Ureter (tissue), 1 donor: ENCODE data around the gene GBF1. TPM values are rescaled to one million over a fixed set of nuclear protein-coding genes. Genes with fewer than 3 reads are reported as not detected.

Experiments
- DNase-seq: peaks from one replicate; pipeline ENCODE4 v3.0.0-alpha.2; 2020; ENCODE audit warnings: low spot score
- total RNA-seq: library from RNA; stranded (reverse); gene quantifications from one replicate; pipeline ENCODE4 v1.2.4, GENCODE V29; 2023
- donor health status: DM: yes; HTN: yes; CAD: no.

GBF1 gene
- total RNA-seq, 1 donor from 2014 or later = 64.4 TPM

DNA sequence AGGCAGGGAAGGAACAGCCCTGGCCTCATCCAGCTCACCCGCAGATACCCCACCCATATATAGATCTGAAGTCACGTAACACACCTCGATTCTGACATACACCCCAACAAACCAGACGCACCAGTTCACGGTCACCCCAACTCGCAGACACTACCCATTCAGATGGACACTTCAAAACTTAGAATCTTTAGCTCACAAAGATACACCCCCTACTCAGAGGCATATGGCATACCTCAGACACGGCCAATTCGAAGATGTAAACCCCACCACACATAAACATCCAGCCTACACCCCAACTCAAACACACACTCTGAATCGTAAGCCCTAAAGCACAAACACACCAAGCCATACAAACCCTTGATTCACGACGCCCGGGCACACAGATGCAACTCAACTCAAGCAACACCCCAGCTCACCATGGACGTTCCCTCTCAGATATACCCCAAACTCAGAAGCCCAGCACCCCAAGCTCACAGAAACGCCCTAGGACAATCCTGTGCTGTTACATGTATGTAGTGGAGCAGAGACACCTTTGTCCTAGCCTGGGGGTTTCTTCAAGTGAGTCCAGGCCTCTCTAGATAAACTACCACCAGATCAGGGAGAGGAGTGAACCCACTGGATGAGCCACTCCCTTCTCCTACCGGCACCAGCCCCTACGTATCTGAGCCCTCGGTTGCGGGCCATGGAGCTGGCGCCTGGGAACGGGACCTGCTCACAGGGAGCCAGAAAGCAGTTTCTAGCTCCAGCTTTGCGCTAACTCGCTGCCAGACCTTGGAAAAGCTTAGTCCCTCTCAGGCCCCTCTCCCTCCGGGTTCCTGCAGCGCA lies 164.5 kb downstream of the GBF1 start:
- DNase-seq = no peak

DNA sequence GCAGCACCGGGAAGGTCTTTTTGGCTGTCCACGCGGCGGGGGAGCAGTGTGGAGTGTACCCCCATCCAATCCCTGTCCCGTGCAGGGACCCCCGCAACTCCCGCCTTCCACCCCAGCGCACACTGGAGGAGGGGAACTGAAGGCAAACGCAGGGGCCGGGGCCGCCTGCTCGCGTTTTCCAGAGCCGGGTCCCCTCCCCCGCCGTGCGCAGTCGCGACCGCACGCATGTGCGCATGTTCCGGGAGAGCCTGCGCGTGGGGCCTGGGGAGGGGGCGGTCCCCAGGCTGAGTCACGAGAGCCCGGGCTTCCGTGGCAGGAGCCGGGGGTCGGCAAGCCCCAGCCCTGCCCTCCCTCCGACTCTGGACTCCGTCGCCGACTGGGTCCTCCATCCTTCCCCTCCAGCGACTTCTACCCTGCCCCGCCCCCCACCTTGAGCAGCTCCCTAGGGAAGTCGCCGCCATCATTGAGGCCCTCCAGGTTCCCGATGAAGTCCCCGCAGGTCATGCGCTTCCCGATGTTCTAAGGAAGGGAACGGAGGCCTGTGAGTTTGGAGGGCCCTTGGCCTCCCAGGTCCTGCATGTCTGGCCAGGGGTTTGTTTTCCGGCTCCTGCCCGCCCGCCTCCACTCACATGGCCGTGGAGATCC lies 165.2 kb downstream of the GBF1 start:
- DNase-seq = no peak

DNA sequence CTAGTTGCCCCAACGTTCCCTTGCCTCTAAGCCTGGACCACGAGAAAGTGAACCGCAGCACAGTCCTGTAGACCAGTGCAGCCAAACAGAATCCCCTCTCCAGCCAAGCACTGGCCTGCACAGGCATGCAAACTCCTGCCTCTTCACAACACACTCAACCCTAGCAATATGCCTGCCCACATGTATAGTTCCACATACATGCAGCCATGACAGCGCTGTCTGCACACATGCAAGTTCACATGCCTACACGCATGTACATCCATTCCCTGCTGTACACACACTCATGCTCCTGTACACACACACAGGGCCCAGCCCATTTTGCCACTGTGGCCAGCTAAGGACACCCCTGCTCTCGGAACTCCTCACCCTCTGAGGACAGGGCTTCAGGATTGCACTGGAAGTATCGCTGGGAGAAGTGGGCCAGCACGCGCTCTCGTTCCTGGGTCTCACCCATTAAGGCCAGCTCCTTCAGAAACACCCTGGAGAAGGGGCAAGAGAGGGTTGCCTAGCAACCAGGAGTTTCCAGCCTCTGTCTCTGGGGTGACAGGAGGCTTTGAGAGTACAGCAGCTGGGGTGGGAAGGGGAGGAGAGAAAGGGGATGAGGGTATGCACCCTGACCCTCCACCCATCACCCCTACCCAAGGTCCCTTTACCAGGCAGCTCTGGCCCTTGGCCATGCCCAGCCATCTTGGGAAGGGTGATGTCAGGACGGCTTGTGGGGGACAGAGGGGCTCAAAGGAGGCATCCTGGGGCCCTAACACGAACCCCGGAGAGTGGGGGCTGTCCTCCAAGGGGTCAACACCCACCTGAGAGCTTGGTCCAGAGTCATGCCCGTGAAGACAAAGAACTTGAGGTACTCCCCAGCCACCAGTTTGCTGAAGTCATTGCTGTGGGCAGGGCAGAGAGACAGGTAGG lies 166.3 kb downstream of the GBF1 start:
- DNase-seq = no peak

DNA sequence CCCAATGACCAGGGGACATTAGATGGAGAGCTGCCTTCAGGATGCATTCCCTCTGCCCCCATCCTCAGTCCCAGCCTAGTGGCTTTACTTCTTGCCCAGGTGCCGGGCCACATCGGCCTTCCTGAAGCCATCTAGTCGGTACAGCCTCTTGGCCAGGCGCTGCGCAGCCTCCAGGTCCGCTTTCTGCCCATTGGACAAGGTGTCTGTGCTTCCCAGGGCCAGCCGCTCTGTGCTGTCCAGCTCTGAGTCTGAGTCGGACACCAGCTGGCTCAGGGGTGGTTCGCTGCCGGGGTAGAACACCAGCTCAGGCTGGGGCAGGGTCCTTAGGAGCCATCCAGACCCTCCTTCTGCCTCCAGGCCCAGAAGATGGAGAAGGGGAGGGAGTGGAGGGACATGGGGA lies 167.0 kb downstream of the GBF1 start:
- DNase-seq = no peak

DNA sequence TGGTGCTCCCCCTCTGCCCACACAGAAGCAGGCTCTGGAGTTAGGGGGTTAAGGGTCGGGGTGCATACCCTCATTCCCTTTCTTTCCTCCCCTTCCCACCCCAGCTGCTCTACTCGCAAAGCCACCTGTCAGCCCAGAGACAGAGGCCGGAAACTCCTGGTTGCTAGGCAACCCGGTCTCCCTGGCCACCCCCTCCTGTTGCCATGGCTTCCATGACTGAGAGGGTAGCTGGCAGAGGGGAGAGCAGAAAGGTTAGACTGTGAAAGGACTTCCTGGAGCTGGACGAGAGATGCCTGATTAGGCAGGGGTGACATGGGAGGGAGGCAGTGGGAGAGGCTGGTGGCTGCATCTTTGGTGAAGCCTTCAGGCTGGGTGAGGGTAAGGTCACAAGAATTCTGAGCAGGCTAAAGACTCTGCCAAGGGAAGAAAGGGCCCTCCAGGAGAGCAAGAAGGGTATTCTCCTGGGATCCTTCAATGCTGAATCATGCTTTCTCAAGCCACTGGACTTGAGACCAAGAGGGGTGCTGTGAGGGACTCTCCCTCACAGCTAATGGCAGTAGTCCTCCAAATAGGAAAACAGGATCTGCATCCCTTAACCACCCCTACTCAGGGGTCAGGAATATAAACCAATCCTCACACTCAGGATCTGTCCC lies 167.8 kb downstream of the GBF1 start:
- DNase-seq = no peak

DNA sequence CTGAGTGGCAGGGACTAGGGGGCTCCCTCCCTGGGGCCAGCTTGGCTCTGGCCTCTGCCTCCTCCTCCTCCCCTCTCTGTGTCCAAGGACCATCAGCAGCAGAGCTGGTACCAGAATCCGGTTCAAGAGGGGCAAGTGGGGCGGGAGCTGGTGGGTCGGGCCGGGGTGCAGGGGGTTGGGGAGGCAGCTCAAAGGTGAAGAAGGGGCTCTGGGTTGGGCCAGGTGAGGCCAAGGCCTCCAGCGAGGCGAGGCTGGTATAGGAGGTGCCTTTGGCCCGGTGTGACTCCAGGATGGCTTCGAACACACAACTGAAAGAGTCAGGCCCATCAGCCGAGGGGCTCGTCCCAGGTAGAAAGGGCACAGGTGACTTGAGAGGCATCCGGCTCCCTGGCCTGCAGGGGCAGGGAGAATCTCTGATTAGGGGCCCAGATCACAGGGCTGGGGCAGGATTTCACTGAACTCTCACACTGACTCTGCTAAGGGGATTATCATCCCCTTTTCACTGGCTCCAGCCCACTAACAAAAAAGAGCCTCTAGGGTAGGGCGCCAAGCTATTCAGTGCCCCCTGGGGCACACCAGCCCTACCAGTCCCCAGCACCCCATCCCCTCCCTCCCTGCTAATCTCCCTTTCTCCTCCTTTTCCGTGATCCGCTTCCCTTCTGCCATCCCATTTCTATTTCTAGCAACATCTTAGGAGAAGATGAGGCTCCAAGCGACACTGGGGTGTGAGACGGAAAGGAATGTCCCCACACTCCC lies 168.7 kb downstream of the GBF1 start:
- DNase-seq = no peak

DNA sequence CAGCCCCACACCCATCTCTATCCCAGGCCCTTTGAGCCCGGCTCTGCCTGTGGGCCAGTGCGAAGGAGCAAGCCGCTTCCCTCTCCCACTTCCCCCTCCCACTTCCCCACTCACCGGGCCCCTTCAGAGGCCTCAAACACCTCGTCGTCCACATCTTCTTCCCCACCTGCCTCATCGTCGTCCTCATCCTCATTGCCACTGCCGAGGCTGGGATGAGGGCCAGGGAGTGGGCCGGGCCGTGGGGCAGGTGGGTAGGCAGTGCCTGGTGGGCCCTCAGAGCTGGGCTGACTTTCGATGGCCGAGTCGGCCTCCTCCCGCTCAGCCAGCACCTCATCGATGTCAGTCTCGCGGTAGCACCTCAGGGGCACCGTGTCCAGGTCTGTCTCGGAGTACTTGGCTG lies 169.4 kb downstream of the GBF1 start:
- no peak for DNase-seq

DNA sequence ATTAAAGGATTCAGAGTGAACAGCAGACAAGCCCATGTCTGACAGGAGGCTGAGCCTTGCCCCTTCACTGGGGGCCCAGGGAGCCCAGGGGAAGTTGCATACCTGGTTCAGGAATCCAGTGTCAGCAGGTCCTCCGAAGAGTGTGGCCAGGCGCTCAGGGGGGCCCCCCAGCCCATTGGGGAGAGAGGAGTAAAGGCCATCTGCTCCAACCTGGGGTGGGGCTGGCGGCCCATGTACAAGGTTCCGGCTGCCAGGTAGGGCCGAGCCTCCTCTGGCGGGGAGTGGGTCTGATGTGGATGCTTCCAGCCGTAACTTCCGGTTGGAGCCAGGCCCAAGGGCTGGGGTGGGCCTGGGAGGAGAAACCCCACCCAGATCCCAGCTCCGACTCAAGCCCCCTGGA lies 171.0 kb downstream of the GBF1 start:
- DNase-seq = no peak

DNA sequence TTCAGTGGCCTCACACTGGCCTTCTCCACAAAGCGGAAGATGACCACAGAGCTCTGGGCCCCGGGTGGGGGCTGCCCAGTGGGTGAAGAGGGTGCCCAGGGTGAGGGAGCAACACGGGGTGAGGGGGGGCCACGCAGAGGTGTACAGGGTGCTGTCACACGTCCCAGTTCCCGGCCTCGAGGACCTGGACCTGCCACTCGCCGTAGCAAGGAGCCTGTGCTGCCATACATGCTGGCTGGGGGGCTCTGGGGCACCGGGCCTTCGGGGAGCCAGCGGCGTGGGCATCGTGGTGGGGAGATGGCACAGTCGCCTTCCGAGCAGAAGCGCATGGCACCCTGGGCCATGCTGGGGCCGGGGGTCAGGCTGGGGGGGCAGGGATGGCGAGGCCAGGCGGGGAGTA lies 171.4 kb downstream of the GBF1 start:
- no peak for DNase-seq

DNA sequence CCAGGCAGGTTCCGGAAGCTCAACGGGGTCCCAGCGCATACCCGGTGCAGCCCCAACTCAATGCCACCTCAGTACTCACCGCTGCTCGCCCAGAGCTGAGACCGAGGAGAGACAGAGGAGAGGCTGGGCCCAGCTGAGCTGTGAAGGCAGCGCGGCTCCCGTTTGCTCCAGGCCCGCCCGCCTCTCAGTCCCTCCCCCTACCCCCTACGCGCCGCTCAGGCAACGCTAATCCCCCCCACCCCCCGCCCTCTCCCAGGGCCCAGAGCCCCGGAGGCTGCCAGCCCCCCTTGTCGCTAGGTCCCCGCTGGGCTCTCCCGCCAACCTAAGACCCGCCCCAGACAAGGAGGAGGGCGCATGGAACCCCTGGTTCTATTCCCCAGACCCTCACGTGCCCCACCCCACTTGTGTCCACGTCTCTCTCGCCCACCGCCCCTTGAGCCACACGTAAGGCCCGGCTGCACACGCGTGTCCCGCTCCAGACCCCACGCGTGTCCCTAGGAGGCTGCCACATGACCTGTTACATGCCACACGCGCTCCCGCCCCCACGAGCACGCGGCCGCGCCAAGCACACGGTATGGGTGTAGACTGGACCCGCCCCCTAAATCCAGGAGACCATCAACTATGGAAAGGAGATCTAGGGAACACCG lies 173.4 kb downstream of the GBF1 start, which contains the start of gene PSD:
TSS of gene PSD (minus strand) at position 164 of the 647 bp plus-strand sequence. CDS start 1,747 bp downstream, outside the sequence.
- no peak for DNase-seq

DNA sequence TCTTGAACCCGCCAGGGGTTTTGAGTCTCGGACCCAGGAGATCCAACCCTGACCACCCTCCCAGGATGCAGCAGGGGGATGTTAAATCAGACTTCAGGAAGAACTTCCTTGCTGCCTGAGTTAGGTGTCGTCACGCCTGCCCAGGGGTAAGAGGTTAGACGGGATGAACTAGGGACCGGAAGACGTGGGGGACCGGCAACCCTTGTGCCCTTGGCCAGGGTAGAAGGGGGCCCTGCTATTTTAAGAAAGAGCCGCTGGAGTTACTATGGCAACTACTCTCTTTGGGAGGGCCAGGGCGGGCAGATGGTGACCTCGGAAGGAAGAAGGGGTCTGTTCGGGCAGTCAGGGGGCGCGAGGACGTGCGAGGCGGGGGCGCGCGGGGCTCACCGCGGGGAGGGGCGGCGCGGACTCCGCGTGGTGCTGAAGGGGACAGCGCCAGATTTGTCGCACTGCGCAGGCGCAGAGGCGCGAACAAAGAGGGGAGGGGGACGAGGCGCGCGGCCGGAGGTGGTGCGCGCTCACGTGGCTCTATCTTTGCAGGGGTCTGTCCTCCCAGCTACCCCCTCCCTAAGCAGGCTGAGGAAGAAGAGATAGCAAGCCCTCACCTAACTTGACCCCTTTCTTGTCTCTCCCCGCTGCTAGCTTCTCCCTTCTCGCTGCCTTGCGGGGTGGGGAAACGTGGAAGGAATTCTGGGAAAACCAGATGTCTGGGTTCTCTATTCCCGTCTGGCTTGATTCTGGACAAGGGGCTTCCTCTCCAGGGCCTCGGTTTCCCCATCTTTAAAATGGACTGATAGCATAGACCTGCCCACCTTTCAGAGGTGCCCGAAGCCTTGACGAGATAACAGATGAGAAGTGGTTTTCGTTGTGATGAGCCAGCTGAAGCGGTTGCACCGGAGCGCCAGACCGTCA lies 174.2 kb downstream of the GBF1 start:
- no peak for DNase-seq

DNA sequence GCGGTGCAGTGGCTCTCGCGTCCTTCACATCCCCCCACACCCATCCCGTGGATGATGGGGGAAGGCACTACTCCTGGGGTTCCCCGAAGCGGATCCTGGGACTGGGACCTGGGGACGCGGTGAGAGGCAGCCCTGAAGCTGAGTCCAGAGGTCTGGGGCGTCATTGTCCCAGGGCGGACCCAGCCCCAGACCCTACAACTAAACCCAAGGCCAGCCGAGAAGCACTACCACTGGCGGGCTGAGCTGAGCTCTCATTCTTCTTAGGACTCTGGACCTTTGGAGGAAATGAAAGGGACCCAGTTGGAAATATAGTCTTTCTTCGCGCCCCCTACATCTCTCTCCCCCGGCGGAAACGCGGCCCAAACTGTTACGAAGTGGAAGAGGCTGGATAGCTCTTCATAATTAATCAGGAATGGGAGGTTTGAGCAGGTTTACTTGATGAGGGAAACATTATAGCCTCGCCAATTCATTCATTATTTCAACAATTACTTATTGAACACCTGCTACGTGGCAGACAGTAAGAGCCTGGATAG lies 174.9 kb downstream of the GBF1 start:
- DNase-seq = no peak

DNA sequence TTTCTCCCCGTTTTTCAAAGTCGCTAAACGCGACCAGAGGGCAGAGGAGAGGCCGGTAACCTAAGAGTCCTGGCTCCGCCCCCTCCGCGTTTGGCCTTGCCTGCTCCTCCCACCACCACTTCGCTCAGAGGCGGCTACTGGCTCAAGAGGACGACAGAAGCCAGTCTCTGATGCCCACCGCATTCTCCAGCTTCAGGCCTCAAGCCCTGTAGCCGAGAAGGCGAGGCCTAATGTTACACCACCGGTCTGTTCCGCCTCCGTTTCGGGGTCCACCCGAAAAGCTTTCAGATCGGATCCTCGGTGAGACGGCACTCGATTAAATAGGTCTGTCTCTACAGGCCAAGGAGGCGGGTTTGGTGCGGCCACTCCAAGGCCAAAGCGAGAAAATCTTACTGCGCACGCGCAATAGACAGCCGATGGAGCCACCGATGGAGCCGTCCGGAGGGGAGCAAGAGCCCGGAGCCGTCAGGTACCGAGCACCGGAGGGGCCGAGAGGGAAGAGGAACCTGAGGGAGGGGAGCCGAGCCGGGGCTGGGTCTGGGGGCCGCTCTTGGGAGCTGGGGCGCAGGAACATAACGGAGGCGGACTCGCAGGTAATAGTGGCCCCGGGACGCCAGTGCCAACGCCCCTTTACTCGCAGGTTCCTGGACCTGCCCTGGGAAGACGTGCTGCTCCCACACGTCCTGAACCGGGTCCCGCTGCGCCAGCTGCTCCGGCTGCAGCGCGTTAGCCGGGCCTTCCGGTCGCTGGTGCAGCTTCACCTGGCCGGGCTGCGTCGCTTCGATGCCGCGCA lies 175.6 kb downstream of the GBF1 start, which contains the start of gene FBXL15:
TSS of gene FBXL15 (plus strand) at position 123 of the 793 bp plus-strand sequence. CDS start at position 417, 294 bp downstream.
- peak; percentile 99 for DNase-seq

DNA sequence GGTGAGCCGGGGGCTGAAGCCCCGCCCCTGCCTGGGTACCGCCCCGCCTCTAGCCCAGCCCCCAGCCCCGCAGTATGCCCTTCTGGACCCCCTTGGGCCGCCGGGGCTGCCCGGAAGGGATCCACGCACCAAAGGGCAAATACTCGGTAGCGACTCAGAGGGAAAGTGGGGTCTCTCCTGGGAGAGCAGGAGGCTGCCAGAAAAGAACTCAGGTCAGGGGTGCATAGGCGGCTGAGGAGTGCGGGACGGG lies 176.1 kb downstream of the GBF1 start:
- no peak for DNase-seq

DNA sequence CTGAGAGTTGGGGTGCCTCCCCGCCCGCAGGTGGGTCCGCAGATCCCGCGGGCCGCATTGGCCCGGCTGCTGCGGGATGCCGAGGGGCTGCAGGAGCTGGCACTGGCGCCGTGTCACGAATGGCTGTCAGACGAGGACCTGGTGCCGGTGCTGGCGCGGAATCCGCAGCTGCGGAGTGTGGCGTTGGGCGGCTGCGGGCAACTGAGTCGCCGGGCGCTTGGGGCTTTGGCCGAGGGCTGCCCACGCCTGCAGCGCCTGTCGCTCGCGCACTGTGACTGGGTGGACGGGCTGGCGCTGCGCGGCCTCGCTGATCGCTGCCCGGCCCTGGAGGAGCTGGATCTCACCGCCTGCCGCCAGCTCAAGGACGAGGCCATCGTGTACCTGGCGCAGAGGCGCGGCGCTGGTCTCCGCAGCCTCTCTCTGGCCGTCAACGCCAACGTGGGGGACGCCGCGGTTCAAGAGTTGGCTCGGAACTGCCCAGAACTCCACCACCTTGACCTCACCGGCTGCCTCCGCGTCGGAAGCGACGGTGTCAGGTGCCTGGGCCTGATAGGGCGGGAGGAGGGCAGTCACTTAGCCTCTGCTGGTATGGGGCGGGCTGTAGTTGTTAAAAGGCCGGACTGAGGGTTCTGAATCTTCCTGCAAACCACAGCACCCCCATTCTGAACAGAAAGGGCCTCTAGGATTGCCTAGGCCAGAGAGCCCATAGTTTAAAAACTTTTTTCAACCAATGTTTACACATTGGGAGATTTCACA lies 176.6 kb downstream of the GBF1 start:
- no peak for DNase-seq

DNA sequence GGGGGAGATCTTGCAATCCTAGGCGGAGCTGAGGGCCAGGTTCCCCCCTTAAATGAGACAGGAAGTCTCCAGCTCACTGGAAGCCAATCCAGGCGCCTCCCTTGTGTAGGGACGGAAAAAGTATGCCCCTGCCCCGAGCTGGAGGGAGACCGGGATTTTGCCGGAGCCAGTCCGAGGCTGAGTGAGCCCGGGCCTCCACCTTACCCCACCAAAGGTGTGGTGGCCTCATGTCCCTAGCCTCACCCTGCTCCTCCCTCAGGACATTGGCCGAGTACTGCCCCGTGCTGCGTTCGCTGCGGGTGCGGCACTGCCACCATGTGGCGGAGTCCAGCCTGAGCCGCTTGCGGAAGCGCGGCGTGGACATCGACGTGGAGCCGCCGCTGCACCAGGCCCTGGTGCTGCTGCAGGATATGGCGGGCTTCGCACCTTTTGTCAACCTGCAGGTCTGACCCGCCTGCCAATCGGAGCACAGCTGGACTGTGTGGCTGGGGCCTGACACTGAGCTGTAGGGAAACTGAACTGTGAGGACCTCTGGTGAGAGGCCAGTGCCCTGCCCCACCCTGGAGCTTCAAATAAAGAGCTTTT lies 177.3 kb downstream of the GBF1 start:
- peak; percentile 86 for DNase-seq

DNA sequence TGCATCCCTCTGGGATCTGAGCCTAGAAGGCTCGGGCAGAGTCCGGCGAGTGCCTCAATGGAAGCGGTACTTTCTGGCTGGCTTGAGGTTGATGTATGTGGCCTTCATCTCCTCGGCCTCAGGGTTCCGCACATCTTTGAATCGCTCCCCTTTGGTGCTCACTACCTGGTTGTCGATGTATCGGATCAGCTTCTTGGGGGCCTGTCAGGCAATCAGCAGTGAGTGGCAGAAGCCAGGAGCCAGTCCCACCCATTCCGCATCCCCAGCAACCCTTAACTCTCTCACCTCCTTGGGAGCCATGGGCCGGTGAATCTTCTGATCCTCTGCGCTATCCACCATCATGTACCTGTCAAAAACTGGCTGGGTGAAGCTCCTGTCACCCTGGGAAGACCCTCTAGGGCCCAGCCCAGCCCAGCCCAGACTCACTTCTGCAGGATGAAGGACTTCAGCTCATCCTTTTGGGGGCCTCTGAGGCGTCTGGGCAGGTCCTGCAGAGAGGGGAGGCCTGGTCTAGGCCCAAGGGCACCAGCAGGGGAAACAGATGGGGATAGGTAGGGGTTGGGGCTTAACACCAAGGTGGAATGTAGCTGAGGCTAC lies 178.1 kb downstream of the GBF1 start:
- DNase-seq = no peak
